ENCODE results near the gene STXBP4. TPM values are rescaled to one million over a fixed set of nuclear protein-coding genes. Genes with fewer than 3 reads are reported as not detected.

Gene STXBP4
- total and polyA plus RNA-seq, 2 experiments from 2014 or later, result 25.0 to 52.1 TPM

- Mint-ChIP-seq H3K27ac (no peak overlapping the region), H3K4me1 (no peaks in the 10 kb centered on the region), H3K9me3 (no peaks in the 10 kb centered on the region; the same call in 2 of the 3 replicates), H3K27me3 (ENCODE audit: insufficient read depth, low read depth, poor library complexity) (peaks cover 3% of the 10 kb centered on the region), H3K4me3 (no peak overlapping the region), H3K36me3 (ENCODE audit: low read depth) (0 out of 3 replicates have a peak, but pooled peaks cover 3% of the 10 kb centered on the region)
- H3F3A ChIP-seq (replicated peaks; ENCODE audit: low read depth), result no peaks in the 10 kb centered on the region
- DNase-seq (ENCODE audit: low spot score) (no peak), ATAC-seq (no peak)
- no peaks in the 10 kb centered on the region for H3K36me3 ChIP-seq (ENCODE audit: insufficient read depth)
- H3K9me2 ChIP-seq (ENCODE audit: insufficient read depth), result no peaks in the 10 kb centered on the region
- H3K4me1 ChIP-seq (ENCODE audit: insufficient read depth), result no peaks in the 10 kb centered on the region
- no peak overlapping the region for H3K4me3 ChIP-seq
- no peak for TF ChIP-seq ETS1 (IDR thresholded peaks at IDR 0.05)
- TF ChIP-seq POLR2AphosphoS5 (IDR thresholded peaks at IDR 0.05; ENCODE audit: low read depth), result no peak
- TF ChIP-seq ZNF331 (CRISPR knock-in tag; IDR thresholded peaks at IDR 0.05; ENCODE audit: low read depth), result no peak
- no peaks in the 10 kb centered on the region for H3K79me2 ChIP-seq (replicated peaks; ENCODE audit: insufficient read depth)
- H4K20me1 ChIP-seq (replicated peaks; ENCODE audit: insufficient read depth), result no peaks in the 10 kb centered on the region
- no peak overlapping the region for H3K4me2 ChIP-seq
- H2AFZ ChIP-seq, result no peak overlapping the region
- H3K27ac ChIP-seq (ENCODE audit: low read depth), result no peak overlapping the region
- no peaks in the 10 kb centered on the region for H3K27me3 ChIP-seq (ENCODE audit: insufficient read depth)
Measured at GRCh38 chr17:55215711-55216110, 247.1 kb downstream of the STXBP4 start.

- H3K4me3 Mint-ChIP-seq, result no peak overlapping the region
- no peaks in the 10 kb centered on the region; the same call in 2 of the 3 replicates for H3K9me3 Mint-ChIP-seq
- no peaks in the 10 kb centered on the region for H3F3A ChIP-seq (replicated peaks; ENCODE audit: low read depth)
- H3K36me3 Mint-ChIP-seq (ENCODE audit: low read depth), result 0 out of 3 replicates have a peak, but pooled peaks cover 3% of the 10 kb centered on the region
- H3K36me3 ChIP-seq (ENCODE audit: insufficient read depth), result no peaks in the 10 kb centered on the region
- no peak for ATAC-seq
- no peak overlapping the region for H3K27ac ChIP-seq (ENCODE audit: low read depth)
- no peaks in the 10 kb centered on the region for H3K79me2 ChIP-seq (replicated peaks; ENCODE audit: insufficient read depth)
- peaks cover 3% of the 10 kb centered on the region for H3K27me3 Mint-ChIP-seq (ENCODE audit: insufficient read depth, low read depth, poor library complexity)
- H3K4me1 ChIP-seq (ENCODE audit: insufficient read depth), result no peaks in the 10 kb centered on the region
- no peaks in the 10 kb centered on the region for H3K9me2 ChIP-seq (ENCODE audit: insufficient read depth)
- no peak for DNase-seq (ENCODE audit: low spot score)
- H3K27me3 ChIP-seq (ENCODE audit: insufficient read depth), result no peaks in the 10 kb centered on the region
- no peak overlapping the region for H2AFZ ChIP-seq
- no peak overlapping the region for H3K4me2 ChIP-seq
- no peak overlapping the region for H3K27ac Mint-ChIP-seq
- H4K20me1 ChIP-seq (replicated peaks; ENCODE audit: insufficient read depth), result no peaks in the 10 kb centered on the region
- no peaks in the 10 kb centered on the region for H3K4me1 Mint-ChIP-seq
- H3K4me3 ChIP-seq, result no peak overlapping the region
- TF ChIP-seq ETS1 (IDR thresholded peaks at IDR 0.05), result no peak
- no peak for TF ChIP-seq CTCF (conservative IDR thresholded peaks at IDR 0.05; ENCODE audit: low read depth in 2 of 2)
- TF ChIP-seq REST (IDR thresholded peaks at IDR 0.05; ENCODE audit: unreplicated experiment), result no peak
- no peak for TF ChIP-seq ZNF331 (CRISPR knock-in tag; IDR thresholded peaks at IDR 0.05; ENCODE audit: low read depth)
- no peak for TF ChIP-seq NANOG (IDR thresholded peaks at IDR 0.05; ENCODE audit: borderline replicate concordance)
- TF ChIP-seq ZNF462 (CRISPR knock-in tag; IDR thresholded peaks at IDR 0.05), result no peak
Measured at GRCh38 chr17:55216888-55217287, 248.3 kb downstream of the STXBP4 start.
